Upper lobe of left lung (tissue), 6 donors: ENCODE data around the gene TMEM178B. TPM values are rescaled to one million over a fixed set of nuclear protein-coding genes. Genes with fewer than 3 reads are reported as not detected.

Source experiments
- ATAC-seq, 2 donors: fragments of 200-7000 bp; cut with Tn5 transposase; one replicate each; pipeline ENCODE4 v1.9.1; 2022; ENCODE audit warnings: mild to moderate bottlenecking in 2 of 2, moderate library complexity in 2 of 2; ENCODE audit not compliant: low FRiP score in 2 of 2
- DNase-seq, 2 donors: peaks; one replicate each; pipeline ENCODE4 v3.0.0-alpha.2; 2019 to 2020
- H3K27ac ChIP-seq, 4 donors: fragments of 200-600 bp; sonication (generic); one replicate each; pipeline ENCODE4 v1.5.1; 2016 to 2019
- H3K27me3 ChIP-seq, 4 donors: fragments of 200-600 bp; sonication (generic); one replicate each; pipeline ENCODE4 v1.5.1; 2017 to 2019
- H3K36me3 ChIP-seq, 4 donors: fragments of 200-600 bp; sonication (generic); one replicate each; pipeline ENCODE4 v1.5.1; 2016 to 2019
- H3K4me1 ChIP-seq, 4 donors: fragments of 200-600 bp; sonication (generic); one replicate each; pipeline ENCODE4 v1.5.1; 2018 to 2019
- H3K4me3 ChIP-seq, 4 donors: fragments of 200-600 bp; sonication (generic); one replicate each; pipeline ENCODE4 v1.5.1; 2017 to 2019; ENCODE audit warnings: mild to moderate bottlenecking in 2 of 4, moderate library complexity in 1 of 4
- H3K9me3 ChIP-seq, 4 donors: fragments of 200-600 bp; sonication (generic); one replicate each; pipeline ENCODE4 v1.5.1; 2018 to 2019
- EP300 ChIP-seq, 4 donors: sonication (generic); formaldehyde crosslinking; IDR thresholded peaks; one replicate each; pipeline ENCODE4 v1.5.1; 2017; ENCODE audit warnings: antibody characterized with exemption in 4 of 4, control low read depth in 2 of 4
- POLR2A ChIP-seq, 4 donors: fragments of 450-650 bp; IDR thresholded peaks; one replicate each; pipeline ENCODE4 v1.5.1; 2016 to 2017; ENCODE audit warnings: antibody characterized with exemption in 4 of 4, mild to moderate bottlenecking in 2 of 4
- POLR2AphosphoS5 ChIP-seq, 2 donors: sonication (generic); formaldehyde crosslinking; IDR thresholded peaks; one replicate each; pipeline ENCODE4 v1.5.1; 2017; ENCODE audit warnings: antibody characterized with exemption in 2 of 2
- WGBS, 2 donors: methylation state at CpG; one replicate each; pipeline ENCODE4 v1.1.5; 2017 to 2018; 5-methylcytosine and 5-hydroxymethylcytosine counted together
- total RNA-seq, 6 donors: library from RNA; depleted of rRNA in 4 of 6; stranded (reverse); fragments of >200 nt in 4 of 6; gene quantifications; one replicate each; pipeline versions ENCODE4 v1.1.0 to v1.2.1, GENCODE V29; 2016 to 2021
- TF ChIP-seq, protein P1 (sequence below), 6 experiments: fragments of 450-650 bp in 4 of 6; fragments of 200-600 bp in 2 of 6; sonication (generic) in 2 of 6; IDR thresholded peaks; one replicate each; pipeline ENCODE4 v1.5.1; 2016 to 2019; ENCODE audit warnings: antibody characterized with exemption in 6 of 6
- donor health status: DM: no; HTN: no; CAD: no; lungs with moderate emphysema.
- donor health status: DM: no; HTN: yes; CAD: no; lungs with severe emphysema.

TMEM178B gene
- total RNA-seq, 6 donors from 2014 or later: under 0.01 to 1.4 (median 0.32) TPM

DNA sequence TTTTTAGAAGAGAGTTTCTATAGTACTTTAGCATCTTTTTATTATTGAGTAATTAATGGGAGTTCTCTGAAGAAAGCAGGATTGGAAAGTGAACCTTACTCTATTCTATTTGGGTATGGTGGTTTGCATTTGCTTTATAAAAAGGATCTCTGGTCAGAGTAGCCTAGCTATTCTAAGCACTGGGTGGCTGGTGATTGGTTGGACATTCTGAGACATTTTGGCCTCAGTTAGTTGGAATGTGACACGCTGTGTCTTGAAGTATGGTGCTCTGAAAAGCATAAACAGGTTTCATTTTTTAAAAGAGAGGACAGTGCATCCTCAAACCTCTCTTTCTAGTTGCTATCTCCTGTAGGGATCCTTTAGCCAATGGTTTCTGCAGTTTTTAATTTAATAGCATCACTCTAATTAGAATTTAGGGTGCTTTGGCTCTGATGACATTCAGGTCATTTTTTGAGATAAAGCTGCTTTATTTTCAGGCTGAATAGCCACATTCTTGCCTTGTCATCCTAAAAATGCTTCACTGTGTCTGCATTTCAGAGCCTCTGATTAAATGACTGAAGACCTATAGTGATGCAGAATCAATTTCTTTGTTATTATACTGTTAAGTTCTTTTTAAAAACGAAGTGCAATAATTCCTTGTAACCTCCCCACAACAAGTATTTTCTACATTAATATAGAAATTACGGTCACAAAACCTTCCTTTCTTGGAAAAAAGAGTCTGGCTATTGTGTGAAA lies 20.6 kb downstream of the TMEM178B start:
- no peak for TF ChIP-seq POLR2AphosphoS5 (IDR thresholded peaks at IDR 0.05)
- TF ChIP-seq POLR2A (IDR thresholded peaks at IDR 0.05): no peak
- TF ChIP-seq EP300 (IDR thresholded peaks at IDR 0.05): no peak
- TF ChIP-seq, protein P1, sequence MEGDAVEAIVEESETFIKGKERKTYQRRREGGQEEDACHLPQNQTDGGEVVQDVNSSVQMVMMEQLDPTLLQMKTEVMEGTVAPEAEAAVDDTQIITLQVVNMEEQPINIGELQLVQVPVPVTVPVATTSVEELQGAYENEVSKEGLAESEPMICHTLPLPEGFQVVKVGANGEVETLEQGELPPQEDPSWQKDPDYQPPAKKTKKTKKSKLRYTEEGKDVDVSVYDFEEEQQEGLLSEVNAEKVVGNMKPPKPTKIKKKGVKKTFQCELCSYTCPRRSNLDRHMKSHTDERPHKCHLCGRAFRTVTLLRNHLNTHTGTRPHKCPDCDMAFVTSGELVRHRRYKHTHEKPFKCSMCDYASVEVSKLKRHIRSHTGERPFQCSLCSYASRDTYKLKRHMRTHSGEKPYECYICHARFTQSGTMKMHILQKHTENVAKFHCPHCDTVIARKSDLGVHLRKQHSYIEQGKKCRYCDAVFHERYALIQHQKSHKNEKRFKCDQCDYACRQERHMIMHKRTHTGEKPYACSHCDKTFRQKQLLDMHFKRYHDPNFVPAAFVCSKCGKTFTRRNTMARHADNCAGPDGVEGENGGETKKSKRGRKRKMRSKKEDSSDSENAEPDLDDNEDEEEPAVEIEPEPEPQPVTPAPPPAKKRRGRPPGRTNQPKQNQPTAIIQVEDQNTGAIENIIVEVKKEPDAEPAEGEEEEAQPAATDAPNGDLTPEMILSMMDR (IDR thresholded peaks at IDR 0.05): no peak
- Histone ChIP-seq H3K27ac (no peak overlapping the region), H3K4me1 (no peaks in the 10 kb centered on the region), H3K4me3 (no peak overlapping the region), H3K9me3 (no peaks in the 10 kb centered on the region), H3K27me3 (no peaks in the 10 kb centered on the region), H3K36me3 (no peaks in the 10 kb centered on the region)
- no peak for DNase-seq
- WGBS, 2 donors: 45 to 46% methylated on average over 3 of the region's 3 CpGs
- no peak for ATAC-seq

DNA sequence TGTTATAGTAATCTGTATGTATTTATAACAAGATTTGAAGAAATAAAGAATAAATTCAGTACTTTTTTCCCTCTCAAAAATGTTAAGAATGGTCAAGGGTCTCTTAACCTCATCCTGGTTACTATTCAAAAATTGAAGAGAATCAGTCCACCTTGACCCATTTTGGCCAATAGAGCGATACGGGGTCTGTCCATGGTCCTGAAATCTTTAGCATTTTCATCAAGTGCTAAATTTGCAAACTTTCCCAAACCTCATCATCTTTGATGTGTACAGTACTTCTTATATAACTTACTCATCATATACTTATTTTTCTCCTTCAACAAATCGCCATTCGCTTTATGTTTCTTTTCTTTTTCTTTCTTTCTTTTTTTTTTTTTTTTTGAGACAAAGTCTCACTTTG lies 23.6 kb downstream of the TMEM178B start:
- ATAC-seq: no peak

DNA sequence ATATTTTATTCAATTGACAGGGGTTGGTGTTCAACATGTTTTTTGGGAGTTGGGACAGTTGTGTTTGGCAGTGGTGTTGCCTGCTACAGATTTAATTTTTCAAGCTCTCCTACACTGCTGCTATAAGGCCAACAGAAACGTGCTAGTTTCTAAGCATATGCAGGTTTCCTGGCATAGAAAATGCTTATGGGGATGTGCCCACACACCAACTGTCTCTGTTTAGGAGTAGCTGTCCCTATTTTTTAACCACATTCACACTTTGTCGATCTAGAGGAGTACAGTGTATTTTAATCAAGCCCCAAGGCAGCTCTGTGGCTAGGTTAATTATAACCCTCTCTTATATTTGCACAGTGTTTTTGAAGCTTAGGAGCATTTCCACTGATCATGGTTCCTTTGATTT lies 28.6 kb downstream of the TMEM178B start:
- no peaks in the 10 kb centered on the region for H3K9me3 ChIP-seq
- H3K27me3 ChIP-seq: no peaks in the 10 kb centered on the region
- WGBS, 2 donors: 76 to 82% methylated on average over 2 of the region's 2 CpGs
- DNase-seq (no peak), ATAC-seq (no peak)
- TF ChIP-seq, protein P1 (IDR thresholded peaks at IDR 0.05): no peak
- TF ChIP-seq POLR2AphosphoS5 (IDR thresholded peaks at IDR 0.05): no peak
- no peaks in the 10 kb centered on the region for H3K36me3 ChIP-seq
- H3K27ac ChIP-seq: no peak overlapping the region
- no peak overlapping the region for H3K4me3 ChIP-seq
- H3K4me1 ChIP-seq: no peaks in the 10 kb centered on the region

More for the DNA sequence above, 23.6 kb downstream of the TMEM178B start:
- no peaks in the 10 kb centered on the region for H3K36me3 ChIP-seq
- no peaks in the 10 kb centered on the region for H3K9me3 ChIP-seq
- H3K4me3 ChIP-seq: no peak overlapping the region
- no peaks in the 10 kb centered on the region for H3K4me1 ChIP-seq
- no peak for DNase-seq
- no peaks in the 10 kb centered on the region for H3K27me3 ChIP-seq
- H3K27ac ChIP-seq: no peak overlapping the region
- 60 to 67% methylated on average over 4 of the region's 4 CpGs for WGBS, 2 donors
- no peak for TF ChIP-seq POLR2AphosphoS5 (IDR thresholded peaks at IDR 0.05)

GRCh38 chr7:141103847-141104429 lies 30.1 kb downstream of the TMEM178B start:
- Histone ChIP-seq H3K4me3 (no peak overlapping the region), H3K27me3 (no peaks in the 10 kb centered on the region), H3K9me3 (no peaks in the 10 kb centered on the region), H3K27ac (no peak overlapping the region), H3K36me3 (no peaks in the 10 kb centered on the region), H3K4me1 (no peaks in the 10 kb centered on the region)
- DNase-seq (no peak), ATAC-seq (no peak)
- 43 to 62% methylated on average over 3 to 4 of the region's 4 CpGs for WGBS, 2 donors
- no peak for TF ChIP-seq POLR2AphosphoS5 (IDR thresholded peaks at IDR 0.05)
- no peak for TF ChIP-seq POLR2A (IDR thresholded peaks at IDR 0.05)
- no peak for TF ChIP-seq EP300 (IDR thresholded peaks at IDR 0.05)
- TF ChIP-seq, protein P1 (IDR thresholded peaks at IDR 0.05): no peak

- no peak for TF ChIP-seq EP300 (IDR thresholded peaks at IDR 0.05)
- TF ChIP-seq, protein P1 (IDR thresholded peaks at IDR 0.05): no peak
- TF ChIP-seq POLR2AphosphoS5 (IDR thresholded peaks at IDR 0.05): no peak
- no peak for TF ChIP-seq POLR2A (IDR thresholded peaks at IDR 0.05)
- Histone ChIP-seq H3K36me3 (no peaks in the 10 kb centered on the region), H3K4me3 (no peak overlapping the region), H3K4me1 (no peaks in the 10 kb centered on the region), H3K27me3 (no peaks in the 10 kb centered on the region), H3K27ac (no peak overlapping the region), H3K9me3 (no peaks in the 10 kb centered on the region)
- DNase-seq (no peak), ATAC-seq (no peak)
- WGBS, 2 donors: 91 to 93% methylated on average over 1 of the region's 1 CpG
These were observed 39.3 kb downstream of the TMEM178B start for GRCh38 chr7:141113131-141113530.
